Left kidney (tissue), 8 donors: ENCODE measurements around the gene TUBB. TPM values are rescaled to one million over a fixed set of nuclear protein-coding genes. Genes with fewer than 3 reads are reported as not detected.

Experiments used
- DNase-seq: peaks from one replicate; pipeline ENCODE4 v3.0.0-alpha.2; 2013
- long read RNA-seq, 8 donors: transcript quantifications; one replicate each; lab custom pipeline, GENCODE V29; 2026
- polyA plus RNA-seq: library from polyadenylated mRNA; unstranded; fragments of 120-200 nt; gene quantifications from one replicate; pipeline ENCODE4 v1.2.1, GENCODE V29; 2013; ENCODE audit not compliant: insufficient read length

The TUBB gene
- 1,353 TPM for polyA plus RNA-seq
- long read RNA-seq, donor 1, transcript TUBB-205 (4 exons, 2,670 nt) = major isoform, 741 of 831 reads
- long read RNA-seq, donor 1, partial matches to known transcripts = 76 of 831 reads
- long read RNA-seq, donor 1, other reads (novel, unspliced or antisense) = 14 of 831 reads
- long read RNA-seq, donor 2, transcript TUBB-205 (4 exons, 2,670 nt) = major isoform, 629 of 787 reads
- long read RNA-seq, donor 2, partial matches to known transcripts = 151 of 787 reads
- long read RNA-seq, donor 2, other reads (novel, unspliced or antisense) = 5 of 787 reads
- long read RNA-seq, donor 3, transcript TUBB-205 (4 exons, 2,670 nt) = major isoform, 498 of 712 reads
- long read RNA-seq, donor 3, partial matches to known transcripts = 136 of 712 reads
- long read RNA-seq, donor 3, other reads (novel, unspliced or antisense) = 77 of 712 reads
- long read RNA-seq, donor 4, transcript TUBB-205 (4 exons, 2,670 nt) = major isoform, 47 of 52 reads
- long read RNA-seq, donor 4, partial matches to known transcripts = 5 of 52 reads
- long read RNA-seq, donor 4, other reads (novel, unspliced or antisense) = 0 of 52 reads
- long read RNA-seq, donor 5, transcript TUBB-205 (4 exons, 2,670 nt) = major isoform, 670 of 705 reads
- long read RNA-seq, donor 5, partial matches to known transcripts = 28 of 705 reads
- long read RNA-seq, donor 5, other reads (novel, unspliced or antisense) = 6 of 705 reads
- long read RNA-seq, donor 6, transcript TUBB-205 (4 exons, 2,670 nt) = major isoform, 737 of 1,439 reads
- long read RNA-seq, donor 6, partial matches to known transcripts = 687 of 1,439 reads
- long read RNA-seq, donor 6, other reads (novel, unspliced or antisense) = 13 of 1,439 reads
- long read RNA-seq, donor 7, transcript TUBB-205 (4 exons, 2,670 nt) = major isoform, 952 of 1,020 reads
- long read RNA-seq, donor 7, partial matches to known transcripts = 62 of 1,020 reads
- long read RNA-seq, donor 7, other reads (novel, unspliced or antisense) = 5 of 1,020 reads
- long read RNA-seq, donor 8, transcript TUBB-205 (4 exons, 2,670 nt) = major isoform, 215 of 496 reads
- long read RNA-seq, donor 8, partial matches to known transcripts = 281 of 496 reads
- long read RNA-seq, donor 8, other reads (novel, unspliced or antisense) = 0 of 496 reads

- peak; percentile 97 for DNase-seq
Observed at GRCh38 chr6:30719791-30720737, at the start of gene TUBB. TUBB (plus strand) TSS chr6:30720352; CDS start chr6:30720507, 155 bp downstream.

GRCh38 chr6:30670760-30671527, 49.2 kb upstream of the TUBB start:
- DNase-seq = no peak

- peak; percentile 99 for DNase-seq
Observed at GRCh38 chr6:30672445-30673253, 47.5 kb upstream of the TUBB start, which contains the start of gene DHX16. DHX16 (minus strand) TSS chr6:30673006; CDS start chr6:30672841, 165 bp downstream.

GRCh38 chr6:30676660-30677285, 43.4 kb upstream of the TUBB start:
- no peak for DNase-seq

- DNase-seq = peak; percentile 77
Observed at GRCh38 chr6:30678964-30679726, 41.0 kb upstream of the TUBB start.

GRCh38 chr6:30679765-30680535, 40.2 kb upstream of the TUBB start:
- no peak for DNase-seq

DNA sequence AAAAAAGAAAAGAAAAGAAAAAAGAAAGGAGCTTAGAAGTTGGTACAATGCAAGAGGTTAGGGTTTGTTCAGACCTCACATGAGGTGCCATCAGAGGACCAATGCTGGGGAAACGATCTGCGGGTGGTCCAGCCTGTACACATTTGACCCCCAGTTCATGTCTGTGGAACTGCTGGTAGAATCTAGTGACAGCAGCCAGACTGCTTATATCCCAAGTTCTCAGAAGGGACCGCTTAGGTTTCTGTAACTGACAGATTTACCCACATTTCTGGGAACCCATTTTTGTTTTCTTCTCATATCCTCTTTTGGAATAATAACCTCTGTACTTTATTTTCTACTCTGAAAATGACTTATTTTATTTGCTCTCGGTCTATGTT, 38.4 kb upstream of the TUBB start:
- no peak for DNase-seq

- DNase-seq = no peak
Observed at GRCh38 chr6:30682143-30683117, 37.7 kb upstream of the TUBB start.

DNA sequence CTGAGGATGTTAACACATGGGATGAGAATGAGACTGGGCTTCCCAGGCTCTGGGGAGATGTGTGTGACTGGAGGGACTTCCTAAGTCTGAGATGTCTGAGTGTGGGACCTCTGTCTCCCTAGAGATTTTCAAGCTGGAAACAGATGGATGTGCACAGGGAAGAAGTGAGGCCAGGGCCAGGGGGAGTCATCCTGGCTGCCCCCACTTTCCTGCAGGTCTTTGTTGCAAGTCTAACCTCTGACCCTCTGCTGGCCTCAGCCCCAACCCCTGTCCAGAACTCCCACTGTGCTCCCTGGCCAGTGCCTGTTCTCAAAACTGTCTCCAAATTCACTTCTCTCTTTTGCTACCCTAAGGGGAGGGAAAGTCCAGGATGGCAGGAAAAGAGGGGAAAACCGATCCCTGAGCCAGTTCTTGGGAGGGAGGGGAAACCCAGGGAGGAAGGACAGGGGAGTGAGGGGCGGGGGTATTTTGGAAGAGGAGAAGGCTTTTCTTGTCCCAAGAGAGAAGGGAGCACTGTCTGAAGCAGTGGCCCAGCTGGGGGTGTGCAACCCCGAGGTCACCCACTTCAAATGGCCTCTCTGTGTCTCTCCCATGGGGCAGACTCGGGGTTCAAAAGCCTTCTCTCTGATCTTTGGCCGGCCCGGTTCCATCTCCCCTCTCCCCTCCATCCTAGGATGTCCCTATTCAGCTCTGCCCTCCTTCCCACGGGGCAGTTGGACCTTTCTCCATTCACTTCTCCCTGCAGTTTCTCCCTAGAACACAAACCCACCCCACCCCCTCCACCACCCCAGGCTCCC, 36.8 kb upstream of the TUBB start:
- DNase-seq = no peak

DNA sequence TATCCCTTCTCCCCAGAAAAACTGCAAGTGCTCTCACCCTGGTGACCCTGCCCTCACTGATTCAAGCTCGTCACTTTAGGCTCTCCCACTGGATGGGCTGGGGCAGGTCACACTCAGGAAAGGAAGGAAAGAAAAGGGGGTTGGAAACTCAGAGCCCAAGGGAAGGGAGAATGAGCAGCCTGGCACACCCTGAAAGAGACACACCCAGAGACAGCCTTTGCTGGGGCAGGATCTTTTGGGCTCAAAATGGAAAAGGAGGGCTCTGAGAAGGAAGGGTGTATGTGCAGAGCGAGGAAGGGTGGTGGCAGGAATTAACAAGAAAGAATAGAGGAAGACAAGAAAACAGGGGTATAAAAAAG, 36.2 kb upstream of the TUBB start:
- DNase-seq = no peak

GRCh38 chr6:30684386-30685156, 35.6 kb upstream of the TUBB start:
- DNase-seq = no peak

DNA sequence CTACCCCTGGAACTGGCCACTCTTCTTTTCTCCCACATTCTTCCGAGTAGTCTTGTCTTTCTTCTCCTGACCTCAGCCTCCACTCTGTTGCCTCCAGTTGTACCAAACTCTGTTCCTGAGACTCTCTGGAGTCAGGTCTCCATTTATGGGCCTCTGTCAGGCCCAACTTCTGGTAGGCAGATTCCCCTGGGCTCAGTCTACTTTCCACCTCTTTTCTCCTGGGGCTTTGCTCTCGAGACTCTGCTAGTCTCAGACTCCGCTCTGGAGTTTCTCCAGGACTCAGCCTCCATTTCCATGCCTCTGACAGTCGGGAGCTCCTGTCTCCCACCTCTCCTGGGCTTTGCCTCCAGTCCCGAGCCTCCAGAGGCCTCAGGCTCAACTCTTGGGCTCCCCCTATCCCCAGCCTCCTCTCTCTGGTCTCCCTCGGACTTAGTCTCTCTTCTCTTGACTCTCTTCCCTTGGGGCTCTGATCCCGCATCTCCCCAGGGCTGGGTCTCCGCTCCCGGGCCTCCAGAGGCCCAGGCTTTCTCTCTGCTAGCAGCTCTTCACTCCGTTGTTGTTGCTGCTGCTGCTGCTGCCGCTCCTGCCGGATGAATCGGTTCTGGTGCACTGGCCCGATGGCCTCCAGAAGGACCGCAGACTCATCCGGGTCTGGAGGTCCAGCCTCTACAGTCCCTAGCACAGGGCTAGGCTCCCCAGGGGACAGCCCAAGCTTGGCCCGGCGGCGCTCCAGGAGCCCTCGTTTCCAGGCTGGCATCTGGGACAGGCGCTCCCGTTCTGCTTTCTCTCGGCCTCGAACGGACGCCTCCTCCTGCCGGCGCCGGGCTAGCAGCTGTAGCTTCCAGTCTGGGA, 34.8 kb upstream of the TUBB start:
- DNase-seq = no peak
